Measurements from ENCODE around the gene EFL1.

- TF ChIP-seq CTCF (IDR thresholded peaks at IDR 0.05), result no peak
- no peak for TF ChIP-seq POLR2AphosphoS5 (IDR thresholded peaks at IDR 0.05; ENCODE audit: insufficient read depth in 1 of 2, low read depth in 1 of 2)
Observed at GRCh38 chr15:82168757-82169156, 93.8 kb downstream of the EFL1 start.
